Stimulated activated naive CD8-positive, alpha-beta T cell treated with anti-CD3 and anti-CD28 coated beads, Interleukin-15, amount 100 ng/mL, for 72 hours (primary cell): ENCODE results near the gene MFGE8.
A peak's percentile ranks its signal among the peaks of the same experiment; 100 is the strongest.

Source experiments
- ATAC-seq: fragments of 150-1000 bp; cut with Tn5 transposase; 2 replicates; pipeline ENCODE4 v1.10.0; 2021; ENCODE audit warnings: mild to moderate bottlenecking, moderate library complexity
- DNase-seq, 2 donors: peaks; one replicate each; pipeline ENCODE4 v3.0.0; 2021 to 2022
- H3K27ac Mint-ChIP-seq, 2 donors: one replicate each; pipeline ENCODE4 v1.8.0; 2022; ENCODE audit warnings: mild to moderate bottlenecking in 2 of 2, mixed read lengths in 2 of 2, moderate library complexity in 2 of 2
- H3K27me3 Mint-ChIP-seq: one replicate; pipeline ENCODE4 v1.8.0; 2022; ENCODE audit warnings: mixed read lengths
- H3K4me1 Mint-ChIP-seq: one replicate; pipeline ENCODE4 v1.8.0; 2022; ENCODE audit warnings: mild to moderate bottlenecking, mixed read lengths
- H3K4me3 Mint-ChIP-seq, 2 donors: one replicate each; pipeline ENCODE4 v1.8.0; 2022; ENCODE audit warnings: mild to moderate bottlenecking in 2 of 2, mixed read lengths in 2 of 2, moderate library complexity in 1 of 2
- H3K9me3 Mint-ChIP-seq, 2 donors: one replicate each; pipeline ENCODE4 v1.8.0; 2022; ENCODE audit warnings: mixed read lengths in 2 of 2

The MFGE8 gene

GRCh38 chr15:88896333-88897033, 16.7 kb downstream of the MFGE8 start:
- Mint-ChIP-seq H3K27ac (no peak overlapping the region), H3K9me3 (no peaks in the 10 kb centered on the region), H3K27me3 (no peaks in the 10 kb centered on the region), H3K4me3 (peak overlapping the region; percentile 16 to 23), H3K4me1 (peaks cover 44% of the 10 kb centered on the region)
- ATAC-seq, result no peak
- DNase-seq, result no peak

- DNase-seq, result peak; percentile 71 to 79
- Mint-ChIP-seq H3K4me3 (peak within 1 kb of the TSS; percentile 84 to 90), H3K27me3 (no peaks in the 10 kb centered on the region), H3K9me3 (no peaks in the 10 kb centered on the region), H3K27ac (peak within 1 kb of the TSS; percentile 93 to 98), H3K4me1 (peaks cover 56% of the 10 kb centered on the region)
- peak; percentile 79 for ATAC-seq
These were observed 18.1 kb downstream of the MFGE8 start, which contains the start of gene HAPLN3 for GRCh38 chr15:88894819-88895767. HAPLN3 (minus strand) TSS chr15:88895544; CDS start chr15:88887298, 8,246 bp downstream.

GRCh38 chr15:88894348-88894818, 18.8 kb downstream of the MFGE8 start:
- peak overlapping the region; percentile 93 to 98 for H3K27ac Mint-ChIP-seq
- H3K27me3 Mint-ChIP-seq, result no peaks in the 10 kb centered on the region
- DNase-seq (peak; percentile 84 to 86), ATAC-seq (peak; percentile 73)
- H3K4me3 Mint-ChIP-seq, result peak overlapping the region; percentile 84 to 90
- H3K9me3 Mint-ChIP-seq, result no peaks in the 10 kb centered on the region
- H3K4me1 Mint-ChIP-seq, result peaks cover 56% of the 10 kb centered on the region

GRCh38 chr15:88891540-88892254, 21.5 kb downstream of the MFGE8 start:
- Mint-ChIP-seq H3K9me3 (no peaks in the 10 kb centered on the region), H3K4me3 (no peak overlapping the region), H3K27ac (peak overlapping the region; percentile 78 to 79)

GRCh38 chr15:88890495-88890894, 22.7 kb downstream of the MFGE8 start:
- DNase-seq (no peak), ATAC-seq (no peak)
- H3K4me3 Mint-ChIP-seq, result no peak overlapping the region
- no peaks in the 10 kb centered on the region for H3K9me3 Mint-ChIP-seq
- no peak overlapping the region for H3K27ac Mint-ChIP-seq
- no peaks in the 10 kb centered on the region for H3K27me3 Mint-ChIP-seq
- H3K4me1 Mint-ChIP-seq, result peaks cover 41% of the 10 kb centered on the region

More at GRCh38 chr15:88891540-88892254, 21.5 kb downstream of the MFGE8 start:
- H3K4me1 Mint-ChIP-seq, result peaks cover 51% of the 10 kb centered on the region
- no peaks in the 10 kb centered on the region for H3K27me3 Mint-ChIP-seq
- no peak for DNase-seq
- no peak for ATAC-seq

GRCh38 chr15:88888719-88889118, 24.5 kb downstream of the MFGE8 start:
- no peaks in the 10 kb centered on the region for H3K27me3 Mint-ChIP-seq
- no peak overlapping the region for H3K27ac Mint-ChIP-seq
- H3K9me3 Mint-ChIP-seq, result no peaks in the 10 kb centered on the region
- ATAC-seq (no peak), DNase-seq (no peak)
- peaks cover 29% of the 10 kb centered on the region for H3K4me1 Mint-ChIP-seq
- H3K4me3 Mint-ChIP-seq, result no peak overlapping the region

- H3K27ac Mint-ChIP-seq, result peak overlapping the region in 1 of 2 donors; percentile 38
- DNase-seq, result no peak
- ATAC-seq, result no peak
- no peaks in the 10 kb centered on the region for H3K27me3 Mint-ChIP-seq
- no peak overlapping the region for H3K4me3 Mint-ChIP-seq
- H3K9me3 Mint-ChIP-seq, result no peaks in the 10 kb centered on the region
- peaks cover 19% of the 10 kb centered on the region for H3K4me1 Mint-ChIP-seq
These were observed 26.1 kb downstream of the MFGE8 start for GRCh38 chr15:88887068-88887580.

- Mint-ChIP-seq H3K4me1 (peaks cover 15% of the 10 kb centered on the region), H3K4me3 (no peak overlapping the region), H3K9me3 (no peaks in the 10 kb centered on the region), H3K27me3 (no peaks in the 10 kb centered on the region), H3K27ac (peak overlapping the region in 1 of 2 donors; percentile 63)
- ATAC-seq, result no peak
- no peak for DNase-seq
These were observed 30.4 kb downstream of the MFGE8 start for GRCh38 chr15:88882785-88883184.

- DNase-seq (no peak), ATAC-seq (no peak)
- H3K27me3 Mint-ChIP-seq, result no peaks in the 10 kb centered on the region
- H3K27ac Mint-ChIP-seq, result no peak overlapping the region
- no peak overlapping the region for H3K4me3 Mint-ChIP-seq
- no peaks in the 10 kb centered on the region for H3K9me3 Mint-ChIP-seq
- H3K4me1 Mint-ChIP-seq, result peaks cover 9% of the 10 kb centered on the region
These were observed 31.4 kb downstream of the MFGE8 start for GRCh38 chr15:88881775-88882174.

GRCh38 chr15:88880944-88881740, 32.0 kb downstream of the MFGE8 start:
- H3K4me3 Mint-ChIP-seq, result no peak overlapping the region
- no peaks in the 10 kb centered on the region for H3K9me3 Mint-ChIP-seq
- DNase-seq (no peak), ATAC-seq (no peak)
- no peaks in the 10 kb centered on the region for H3K27me3 Mint-ChIP-seq
- no peak overlapping the region for H3K27ac Mint-ChIP-seq
- H3K4me1 Mint-ChIP-seq, result peaks cover 8% of the 10 kb centered on the region

- DNase-seq (peak; percentile 42 to 43), ATAC-seq (peak; percentile 80)
- H3K4me3 Mint-ChIP-seq, result no peak overlapping the region
- no peaks in the 10 kb centered on the region for H3K9me3 Mint-ChIP-seq
- no peaks in the 10 kb centered on the region for H3K27me3 Mint-ChIP-seq
- peaks cover 8% of the 10 kb centered on the region for H3K4me1 Mint-ChIP-seq
- H3K27ac Mint-ChIP-seq, result peak overlapping the region in 1 of 2 donors; percentile 43
These were observed 34.4 kb downstream of the MFGE8 start for GRCh38 chr15:88878720-88879184.

GRCh38 chr15:88877906-88878305, 35.3 kb downstream of the MFGE8 start:
- Mint-ChIP-seq H3K4me1 (peaks cover 8% of the 10 kb centered on the region), H3K4me3 (no peak overlapping the region), H3K27ac (no peak overlapping the region), H3K9me3 (no peaks in the 10 kb centered on the region), H3K27me3 (no peaks in the 10 kb centered on the region)
- DNase-seq, result no peak
- no peak for ATAC-seq

GRCh38 chr15:88877415-88877814, 35.8 kb downstream of the MFGE8 start:
- H3K4me1 Mint-ChIP-seq, result peaks cover 8% of the 10 kb centered on the region
- no peak overlapping the region for H3K4me3 Mint-ChIP-seq
- DNase-seq (no peak), ATAC-seq (no peak)
- H3K27ac Mint-ChIP-seq, result no peak overlapping the region
- H3K9me3 Mint-ChIP-seq, result no peaks in the 10 kb centered on the region
- no peaks in the 10 kb centered on the region for H3K27me3 Mint-ChIP-seq

- DNase-seq (no peak), ATAC-seq (no peak)
- peak overlapping the region in 1 of 2 donors; percentile 81 for H3K27ac Mint-ChIP-seq
- H3K4me1 Mint-ChIP-seq, result peaks cover 3% of the 10 kb centered on the region
- H3K9me3 Mint-ChIP-seq, result no peaks in the 10 kb centered on the region
- no peaks in the 10 kb centered on the region for H3K27me3 Mint-ChIP-seq
- no peak overlapping the region for H3K4me3 Mint-ChIP-seq
These were observed 36.6 kb downstream of the MFGE8 start for GRCh38 chr15:88876573-88876972.
